AG09309 (cell line): ENCODE results near the gene OXTR.

Experiments
- DNase-seq: peaks from one replicate; pipeline ENCODE4 v3.0.0-alpha.2; 2010; ENCODE audit warnings: low read depth
- H3K4me3 ChIP-seq: 2 replicates; pipeline ENCODE4 v1.5.1; 2011; ENCODE audit warnings: mild to moderate bottlenecking, low read depth, low read length, moderate library complexity; ENCODE audit not compliant: control insufficient read depth
- CTCF ChIP-seq: IDR thresholded peaks from 2 replicates; pipeline ENCODE4 v1.5.1; 2011; ENCODE audit warnings: mild to moderate bottlenecking, low read depth, low read length, inconsistent platforms; ENCODE audit not compliant: insufficient read depth, control insufficient read depth; ENCODE audit errors: missing control alignments

OXTR gene

DNA sequence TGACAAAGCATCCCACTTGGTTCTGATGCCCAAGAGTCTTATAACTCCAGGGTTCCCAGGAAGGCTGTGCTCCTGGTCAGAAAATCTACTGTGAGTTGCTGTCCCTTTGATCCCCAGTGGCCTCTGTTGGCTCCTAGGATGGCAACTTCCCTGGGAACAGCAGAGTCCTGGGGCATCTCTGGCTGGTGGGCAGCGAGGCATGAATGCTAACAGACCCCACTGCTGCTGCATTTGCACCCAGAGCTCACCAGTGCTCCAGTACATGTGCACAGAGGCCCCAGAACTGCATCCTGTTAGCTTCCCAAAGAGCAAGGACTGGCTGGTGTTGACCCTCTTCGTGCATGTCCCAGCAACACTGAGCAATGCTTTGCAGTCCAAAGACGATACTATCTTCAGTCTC is 20.1 kb downstream of the OXTR start:
- no peak for DNase-seq
- no peak for TF ChIP-seq CTCF

DNA sequence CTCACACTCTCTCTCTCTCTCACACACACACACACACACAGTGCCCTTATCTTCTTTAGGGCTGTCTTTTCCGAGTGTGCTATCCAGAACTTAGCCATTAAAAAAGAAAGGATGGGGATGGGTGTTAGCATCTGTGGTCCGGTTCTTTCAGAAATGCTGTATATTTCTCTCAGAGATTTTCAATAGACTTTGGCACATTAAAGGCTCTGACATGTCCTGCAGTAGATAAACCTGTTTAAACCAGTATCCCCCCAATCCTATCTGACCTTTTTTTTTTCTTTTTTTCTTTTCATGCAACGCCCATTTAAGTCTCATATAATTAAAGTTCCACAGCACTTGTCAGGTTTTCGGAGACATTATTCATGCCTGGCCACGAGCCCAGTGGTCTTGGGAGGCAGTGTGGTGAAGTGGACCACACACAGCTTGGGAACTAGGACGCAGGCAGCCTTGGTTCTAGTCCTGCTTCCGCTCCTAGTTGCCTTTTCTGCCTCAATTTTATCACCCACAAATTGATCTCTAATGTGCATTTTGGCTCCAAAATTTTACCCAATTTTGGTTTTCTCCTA is 22.6 kb downstream of the OXTR start:
- no peak for TF ChIP-seq CTCF
- H3K4me3 ChIP-seq = no peak overlapping the region
- no peak for DNase-seq

More for the DNA sequence above, 20.1 kb downstream of the OXTR start:
- H3K4me3 ChIP-seq = no peak overlapping the region

- H3K4me3 ChIP-seq = no peak overlapping the region
- no peak for TF ChIP-seq CTCF
- DNase-seq = no peak
These were observed 23.6 kb downstream of the OXTR start for GRCh38 chr3:8745619-8746370.

- no peak for DNase-seq
- no peak overlapping the region for H3K4me3 ChIP-seq
- no peak for TF ChIP-seq CTCF
These were observed 25.5 kb downstream of the OXTR start for GRCh38 chr3:8743911-8744310.

- no peak for TF ChIP-seq CTCF
- no peak for DNase-seq
- H3K4me3 ChIP-seq = no peak overlapping the region
These were observed 26.3 kb downstream of the OXTR start for GRCh38 chr3:8743021-8743601.

DNA sequence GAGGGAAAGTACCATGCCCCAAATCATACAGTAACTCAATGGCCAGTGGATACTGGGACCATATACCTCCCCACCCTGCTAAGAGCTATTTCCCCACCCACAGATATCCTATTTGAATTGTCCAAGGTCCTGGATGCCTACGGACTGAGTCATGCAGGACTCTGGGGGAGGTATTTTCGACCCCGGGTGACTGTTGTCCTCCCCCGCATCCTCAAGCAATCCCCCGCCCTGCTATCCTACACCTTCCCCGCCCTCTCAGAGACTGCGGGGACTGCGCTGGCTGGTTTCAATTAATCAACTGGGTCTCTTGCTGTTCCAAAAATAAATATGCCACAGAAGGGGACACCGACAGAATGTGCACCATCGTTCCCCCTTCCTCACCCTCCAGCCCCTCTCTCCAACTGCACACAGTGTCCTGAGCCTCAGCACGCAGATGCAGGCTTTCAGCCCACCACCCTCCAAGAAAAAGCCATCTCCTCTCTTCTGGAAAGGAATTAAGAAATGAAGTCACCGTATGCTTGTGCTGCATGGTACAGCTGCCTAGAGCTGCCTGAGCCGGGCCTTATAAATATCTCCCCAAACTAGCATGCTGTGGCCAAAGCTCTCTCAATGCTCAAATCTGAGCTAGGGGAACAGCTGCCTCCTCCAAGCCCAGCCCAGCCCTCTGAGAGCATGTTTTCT is 27.7 kb downstream of the OXTR start:
- H3K4me3 ChIP-seq = no peak overlapping the region
- no peak for DNase-seq
- TF ChIP-seq CTCF = no peak
